GM12878 (cell line): Measurements from ENCODE around the gene FGR. TPM values are rescaled to one million over a fixed set of nuclear protein-coding genes. Genes with fewer than 3 reads are reported as not detected.

Source experiments
- ATAC-seq: fragments of 200-7000 bp; cut with Tn5 transposase; 3 replicates; pipeline ENCODE4 v1.9.1; 2020; ENCODE audit warnings: mild to moderate bottlenecking, moderate library complexity
- BruUV-seq: library from RNA; stranded (reverse); fragments of 400-500 nt; replicated peaks from 2 replicates; lab custom pipeline; 2021; lab: Mats Ljungman, UMichigan
- CTCF ChIA-PET: fragments of 300-600 bp; sonication (Branson Sonifier 250); formaldehyde crosslinking; extraction: SDS; loops from one replicate; lab custom pipeline; 2021; ENCODE audit warnings: inconsistent platforms; lab: Yijun Ruan, JAX
- POLR2A ChIA-PET: fragments of 350-600 bp; formaldehyde crosslinking; extraction: SDS; loops from one replicate; lab custom pipeline; 2021; ENCODE audit warnings: inconsistent platforms; lab: Charles Lee
- RAD21 ChIA-PET: fragments of 300-600 bp; sonication (Branson Sonifier 250); formaldehyde crosslinking; loops from one replicate; lab custom pipeline; 2023; ENCODE audit warnings: antibody characterized with exemption; ENCODE audit not compliant: unreplicated experiment; lab: Charles Lee
- SMC1A ChIA-PET: fragments of 300-600 bp; sonication (Branson Sonifier 250); formaldehyde crosslinking; loops from one replicate; lab custom pipeline; 2023; ENCODE audit not compliant: unreplicated experiment, uncharacterized antibody; lab: Charles Lee
- DNase-seq: peaks from one replicate; pipeline ENCODE4 v3.0.0-alpha.2; 2011; ENCODE audit warnings: low read depth, low spot score
- FAIRE-seq: peaks from 3 replicates; lab custom pipeline; 2011; peaks lifted over from hg19 to GRCh38; lab: Jason Lieb, UNC
- H2AFZ ChIP-seq: 2 replicates; pipeline ENCODE4 v1.6.0; 2011; ENCODE audit warnings: low read depth, low read length, control low read depth; ENCODE audit not compliant: control insufficient read depth
- H3K27ac ChIP-seq: 2 replicates; pipeline ENCODE4 v1.5.1; 2011; ENCODE audit warnings: control low read depth; ENCODE audit not compliant: control insufficient read depth, insufficient read depth
- H3K27me3 ChIP-seq, 2 experiments: replicated peaks in 1 of 2; 2 replicates each; pipeline versions ENCODE4 v1.6.0 to v1.6.1; 2011; ENCODE audit warnings: low read length in 1 of 2; ENCODE audit not compliant: control insufficient read depth in 2 of 2, insufficient read depth in 2 of 2
- H3K36me3 ChIP-seq, 2 experiments: 2 replicates each; pipeline ENCODE4 v1.5.1; 2011; ENCODE audit warnings: low read length in 1 of 2; ENCODE audit not compliant: control insufficient read depth in 2 of 2, insufficient read depth in 2 of 2
- H3K4me1 ChIP-seq: 2 replicates; pipeline ENCODE4 v1.6.1; 2011; ENCODE audit warnings: mild to moderate bottlenecking, low read length, moderate library complexity, mixed read lengths; ENCODE audit not compliant: control insufficient read depth, insufficient read depth
- H3K4me2 ChIP-seq: 2 replicates; pipeline ENCODE4 v1.6.0; 2011; ENCODE audit warnings: control low read depth; ENCODE audit not compliant: control insufficient read depth, insufficient read depth
- H3K4me3 ChIP-seq: fragments of 200-600 bp; sonication (generic); 2 replicates; pipeline ENCODE4 v1.5.1; 2016
- H3K79me2 ChIP-seq: 2 replicates; pipeline ENCODE4 v1.6.0; 2011; ENCODE audit warnings: low read length; ENCODE audit not compliant: control insufficient read depth, insufficient read depth
- H3K9ac ChIP-seq: 2 replicates; pipeline ENCODE4 v1.8.0; 2011; ENCODE audit warnings: low read length, control low read depth, mixed read lengths; ENCODE audit not compliant: control insufficient read depth, insufficient read depth
- H3K9me3 ChIP-seq: replicated peaks from 3 replicates; pipeline ENCODE4 v1.5.1; 2011; ENCODE audit warnings: mild to moderate bottlenecking, low read length; ENCODE audit not compliant: control insufficient read depth, insufficient read depth
- H4K20me1 ChIP-seq: 2 replicates; pipeline ENCODE4 v1.6.0; 2011; ENCODE audit not compliant: control insufficient read depth, insufficient read depth
- CHD4 ChIP-seq: fragments of 200-600 bp; sonication (generic); IDR thresholded peaks from 2 replicates; pipeline ENCODE4 v1.6.1; 2016; ENCODE audit warnings: mild to moderate bottlenecking
- CREB1 ChIP-seq: IDR thresholded peaks from 2 replicates; pipeline ENCODE4 v1.6.1; 2012; ENCODE audit warnings: low read depth, mild to moderate bottlenecking, inconsistent platforms
- HDAC6 ChIP-seq: fragments of 200-600 bp; sonication (generic); IDR thresholded peaks from one replicate; pipeline ENCODE4 v1.8.0; 2017; ENCODE audit warnings: antibody characterized with exemption; ENCODE audit not compliant: unreplicated experiment
- NFYA ChIP-seq: IDR thresholded peaks from 2 replicates; pipeline ENCODE4 v1.6.1; 2011; ENCODE audit warnings: low read depth, mild to moderate bottlenecking, low read length, improper control_type of control experiment, borderline replicate concordance
- NRF1 ChIP-seq: conservative IDR thresholded peaks from 2 replicates; pipeline ENCODE4 v1.6.1; 2011; ENCODE audit warnings: mild to moderate bottlenecking, low read depth, low read length, improper control_type of control experiment
- POLR2AphosphoS5 ChIP-seq: IDR thresholded peaks from 2 replicates; pipeline ENCODE4 v1.6.1; 2011; ENCODE audit warnings: mild to moderate bottlenecking, low read length, inconsistent platforms
- SREBF1 ChIP-seq: IDR thresholded peaks from 2 replicates; pipeline ENCODE4 v1.6.1; 2012; ENCODE audit warnings: mild to moderate bottlenecking, low read length
- SUPT20H ChIP-seq: IDR thresholded peaks from 2 replicates; pipeline ENCODE4 v1.6.1; 2011; ENCODE audit warnings: low read depth, mild to moderate bottlenecking, low read length, moderate library complexity, borderline replicate concordance; ENCODE audit not compliant: control insufficient read depth
- TAF1 ChIP-seq: IDR thresholded peaks from 2 replicates; pipeline ENCODE4 v1.6.1; 2011; ENCODE audit warnings: mild to moderate bottlenecking, low read depth, low read length, borderline replicate concordance
- TCF7 ChIP-seq: IDR thresholded peaks from 2 replicates; pipeline ENCODE4 v1.6.1; 2014; ENCODE audit warnings: antibody characterized with exemption, borderline replicate concordance
- ZNF24 ChIP-seq: fragments of 450-650 bp; IDR thresholded peaks from 2 replicates; pipeline ENCODE4 v1.6.1; 2017; ENCODE audit warnings: antibody characterized with exemption, mild to moderate bottlenecking
- WGBS: methylation state at CpG from one replicate; pipeline ENCODE4 v1.1.6; 2016; ENCODE audit warnings: low lambda C conversion rate; ENCODE audit not compliant: insufficient replicate concordance, insufficient coverage; ENCODE audit errors: missing lambda C conversion rate; 5-methylcytosine and 5-hydroxymethylcytosine counted together
- in situ Hi-C: fragments of 300-500 bp; cut with MboI; formaldehyde crosslinking; loops from 9 replicates; pipeline ENCODE4 v1.14.3; 2018; ENCODE audit warnings: mixed read lengths
- intact Hi-C: fragments of 100-400 bp; cut with micrococcal nuclease; formaldehyde crosslinking; loops from one replicate; pipeline ENCODE4 v1.14.2; 2022; ENCODE audit not compliant: unreplicated experiment
- polyA plus RNA-seq, 11 experiments: library from polyadenylated mRNA; depleted of rRNA in 4 of 11; unstranded in 6 of 11; stranded (reverse) in 5 of 11; fragments of >200 nt; fragmentation: Nextera tagmentation in 4 of 11; fragmentation: Illumina TruSeq in 1 of 11; extraction: Ambion mirVana in 4 of 11; extraction: Trizol in 1 of 11; gene quantifications; 1 replicate in 1 of 11; 2 replicates in 10 of 11; pipeline versions ENCODE4 v1.2.1 to v1.2.3, GENCODE V29; 2011 to 2016; ENCODE audit warnings: inconsistent platforms in 2 of 11, missing spikeins in 2 of 11, low read depth in 1 of 11
- total RNA-seq, 4 experiments: library from RNA; depleted of rRNA in 3 of 4; stranded (reverse); fragments of >200 nt in 3 of 4; fragmentation: Illumina TruSeq in 1 of 4; extraction: Trizol in 1 of 4; gene quantifications; 2 replicates each; pipeline versions ENCODE4 v1.2.1 to v1.2.3, GENCODE V29; 2013 to 2021

FGR gene
- total and polyA plus RNA-seq, 10 of the 15 experiments (the other 5 are each of a cell fraction or from before 2014, with no cell fraction given) = 10.9 to 193 (median 74.7) TPM

GRCh38 chr1:27605300-27605766 lies 29.7 kb downstream of the FGR start:
- in situ Hi-C loops = loop anchor here (5.0 kb wide), 3 partner anchors 57 to 303 kb away; partner anchors contain the start of gene GPR3
- peaks cover 49% of the 10 kb centered on the region for H3K4me1 ChIP-seq
- ChIA-PET SMC1A (interaction anchor here (0.8 to 9.2 kb wide), 7 partner anchors 8 to 273 kb away, joined by 3 to 248 read pairs (median 26); no protein-coding TSS in a partner anchor), CTCF (interaction anchor here (0.6 to 10.4 kb wide), 21 partner anchors 9 to 407 kb away, joined by 3 to 327 read pairs (median 8); partner anchors contain the start of gene MAP3K6), POLR2A (interaction anchor here (1.0 to 2.2 kb wide), 3 partner anchors 49 to 243 kb away, joined by 3 to 5 read pairs (median 4); no protein-coding TSS in a partner anchor), RAD21 (interaction anchor here (0.9 to 11.0 kb wide), 13 partner anchors 20 to 309 kb away, joined by 3 to 268 read pairs (median 8); partner anchors contain the start of gene WASF2)
- FAIRE-seq (no peak), DNase-seq (no peak), ATAC-seq (no peak)
- H3K4me2 ChIP-seq = no peak overlapping the region
- no peak overlapping the region for H3K27ac ChIP-seq
- H3K9me3 ChIP-seq = no peaks in the 10 kb centered on the region
- no peak overlapping the region for H2AFZ ChIP-seq
- peaks cover 1% of the 10 kb centered on the region; the same call in 1 of the 2 replicates for H3K79me2 ChIP-seq
- H3K27me3 ChIP-seq = no peaks in the 10 kb centered on the region
- no peak overlapping the region for H3K4me3 ChIP-seq
- no peak overlapping the region for H3K9ac ChIP-seq
- no peak for TF ChIP-seq TAF1
- TF ChIP-seq NRF1 = no peak
- no peak for TF ChIP-seq CREB1
- TF ChIP-seq SREBF1 = no peak
- no peak for TF ChIP-seq NFYA
- no peak for TF ChIP-seq HDAC6
- no peak for TF ChIP-seq ZNF24
- no peak for TF ChIP-seq CHD4
- no peak for TF ChIP-seq TCF7
- no peak for TF ChIP-seq POLR2AphosphoS5
- no peak for TF ChIP-seq SUPT20H
- BruUV-seq = no TSS peak
- H4K20me1 ChIP-seq = no peaks in the 10 kb centered on the region
- no peaks in the 10 kb centered on the region; a peak in 1 of 4 replicates for H3K36me3 ChIP-seq
- WGBS = 64% methylated on average over 7 of the region's 7 CpGs
- intact Hi-C loops = loop anchor here (2.0 to 10.0 kb wide), 2 partner anchors 121 to 305 kb away; no protein-coding TSS in a partner anchor
